Activated naive CD4-positive, alpha-beta T cell treated with anti-CD3 and anti-CD28 coated beads for 36 hours (primary cell): Measurements from ENCODE around the gene SLC26A2. TPM values are rescaled to one million over a fixed set of nuclear protein-coding genes. Genes with fewer than 3 reads are reported as not detected.

ENCODE experiments used
- CTCF ChIA-PET: fragments of 350-600 bp; sonication (Branson Sonifier 250); formaldehyde crosslinking; loops from one replicate; lab custom pipeline; 2021; ENCODE audit warnings: antibody characterized with exemption; lab: Charles Lee
- DNase-seq: peaks from one replicate; pipeline ENCODE4 v3.0.0-alpha.2; 2020
- H3K27ac Mint-ChIP-seq: one replicate; pipeline ENCODE4 v1.8.0; 2021; ENCODE audit warnings: mild to moderate bottlenecking, mixed read lengths
- H3K27me3 Mint-ChIP-seq: one replicate; pipeline ENCODE4 v1.8.0; 2021; ENCODE audit warnings: low read depth, mixed read lengths
- H3K36me3 Mint-ChIP-seq: one replicate; pipeline ENCODE4 v1.8.0; 2021; ENCODE audit warnings: low read depth, mixed read lengths
- H3K4me1 Mint-ChIP-seq: one replicate; pipeline ENCODE4 v1.8.0; 2021; ENCODE audit warnings: low read depth, mixed read lengths
- H3K4me3 Mint-ChIP-seq: one replicate; pipeline ENCODE4 v1.8.0; 2021; ENCODE audit warnings: mild to moderate bottlenecking, moderate library complexity, mixed read lengths
- H3K9me3 Mint-ChIP-seq: one replicate; pipeline ENCODE4 v1.8.0; 2021; ENCODE audit warnings: mixed read lengths
- intact Hi-C: fragments of 100-400 bp; cut with micrococcal nuclease; formaldehyde crosslinking; loops from one replicate; pipeline ENCODE4 v1.15.1; 2023
- total RNA-seq, 2 experiments: library from RNA; stranded (reverse); gene quantifications; one replicate each; pipeline ENCODE4 v1.2.3, GENCODE V29; 2021

Gene SLC26A2
- total RNA-seq = 1 to 10 TPM; 3.5 to 3.7 TPM

GRCh38 chr5:149960272-149961185, at the start of gene SLC26A2:
TSS of gene SLC26A2 (plus strand) at chr5:149960758. CDS start at chr5:149977653, 16,895 bp downstream.
- H3K27ac Mint-ChIP-seq = peak within 1 kb of the TSS; percentile 100
- H3K4me3 Mint-ChIP-seq = peak within 1 kb of the TSS; percentile 98
- CTCF ChIA-PET = interaction anchor here (0.5 to 3.0 kb wide), 16 partner anchors 11 to 1373 kb away, joined by 3 to 50 read pairs (median 3); no protein-coding TSS in a partner anchor
- H3K27me3 Mint-ChIP-seq = no peaks in the 10 kb centered on the region
- peak; percentile 97 for DNase-seq
- H3K36me3 Mint-ChIP-seq = peaks cover 2% of the 10 kb centered on the region
- peaks cover 30% of the 10 kb centered on the region for H3K4me1 Mint-ChIP-seq
- no peaks in the 10 kb centered on the region for H3K9me3 Mint-ChIP-seq
- intact Hi-C loops = loop anchor here (1.0 to 10.0 kb wide), 8 partner anchors 40 to 616 kb away; partner anchors contain the start of genes CD74, GRPEL2, HMGXB3 and TCOF1

GRCh38 chr5:149911031-149911430, 49.5 kb upstream of the SLC26A2 start:
- H3K36me3 Mint-ChIP-seq = no peaks in the 10 kb centered on the region
- CTCF ChIA-PET = interaction anchor here (0.6 to 0.8 kb wide), 2 partner anchors 81 to 208 kb away, joined by 4 read pairs; no protein-coding TSS in a partner anchor
- H3K27me3 Mint-ChIP-seq = peaks cover 16% of the 10 kb centered on the region
- no peak for DNase-seq
- H3K4me1 Mint-ChIP-seq = no peaks in the 10 kb centered on the region
- no peak overlapping the region for H3K27ac Mint-ChIP-seq
- intact Hi-C loops = no loop called here
- H3K9me3 Mint-ChIP-seq = no peaks in the 10 kb centered on the region
- no peak overlapping the region for H3K4me3 Mint-ChIP-seq

- intact Hi-C loops = no loop called here
- no peak overlapping the region for H3K4me3 Mint-ChIP-seq
- CTCF ChIA-PET = interaction anchor here (1.2 kb wide), 1 partner anchor 99 kb away, joined by 4 read pairs; no protein-coding TSS in a partner anchor
- no peaks in the 10 kb centered on the region for H3K36me3 Mint-ChIP-seq
- H3K9me3 Mint-ChIP-seq = no peaks in the 10 kb centered on the region
- no peak for DNase-seq
- H3K4me1 Mint-ChIP-seq = no peaks in the 10 kb centered on the region
- no peak overlapping the region for H3K27ac Mint-ChIP-seq
- H3K27me3 Mint-ChIP-seq = peaks cover 18% of the 10 kb centered on the region
Measured at GRCh38 chr5:149912226-149912871, 48.2 kb upstream of the SLC26A2 start.

DNA sequence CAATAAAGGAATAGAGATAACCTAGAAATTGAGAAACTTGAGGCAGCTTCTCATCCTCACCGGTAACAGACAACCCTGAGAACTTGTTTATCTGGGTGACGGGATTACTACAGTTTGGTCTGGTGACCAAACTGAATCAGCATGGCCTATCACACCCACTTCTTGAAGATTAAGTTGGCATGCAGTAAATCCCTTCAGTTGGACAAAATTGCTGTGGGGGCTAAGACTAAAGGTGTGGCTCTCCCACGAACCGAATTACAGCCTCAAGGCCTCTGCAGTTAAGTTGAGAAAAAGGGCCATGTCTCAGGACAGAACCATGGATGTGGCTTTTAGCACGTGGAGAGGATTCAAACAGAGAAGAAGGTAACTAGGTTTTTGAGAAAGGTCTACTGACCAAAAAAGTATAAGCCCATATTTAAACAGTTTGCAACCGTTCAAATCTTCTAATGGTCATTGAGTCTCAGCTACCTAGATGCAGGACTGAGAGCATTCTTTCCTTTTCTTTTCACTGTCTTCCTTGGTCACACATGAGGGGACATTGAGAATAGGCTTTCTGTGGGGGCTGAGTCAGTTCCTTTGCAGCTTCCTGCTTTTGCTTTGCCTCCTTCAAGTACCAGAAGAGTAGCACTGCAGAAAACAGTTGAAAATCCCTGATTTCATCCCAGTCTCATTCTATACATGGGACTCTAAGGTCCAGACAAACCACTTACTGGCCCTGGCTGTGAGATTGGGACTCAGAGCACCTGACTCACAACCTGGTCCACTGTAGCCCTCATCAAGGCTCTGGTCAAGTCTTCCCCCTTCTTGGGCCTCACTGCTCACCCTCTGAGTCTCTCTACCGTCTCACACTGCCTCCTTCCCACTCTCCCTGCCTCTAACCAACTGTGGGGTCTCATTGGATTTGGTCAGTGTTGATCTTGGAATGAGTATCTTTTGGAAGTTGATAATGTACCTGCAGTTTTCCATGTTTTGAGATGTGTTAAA, 46.8 kb upstream of the SLC26A2 start:
- no peak overlapping the region for H3K4me3 Mint-ChIP-seq
- no peaks in the 10 kb centered on the region for H3K4me1 Mint-ChIP-seq
- H3K27me3 Mint-ChIP-seq = peaks cover 18% of the 10 kb centered on the region
- no peak overlapping the region for H3K27ac Mint-ChIP-seq
- no peak for DNase-seq
- H3K9me3 Mint-ChIP-seq = no peaks in the 10 kb centered on the region
- CTCF ChIA-PET = interaction anchor here (0.7 to 1.2 kb wide), 2 partner anchors 22 to 100 kb away, joined by 3 to 4 read pairs; no protein-coding TSS in a partner anchor
- no peaks in the 10 kb centered on the region for H3K36me3 Mint-ChIP-seq
- intact Hi-C loops = no loop called here

DNA sequence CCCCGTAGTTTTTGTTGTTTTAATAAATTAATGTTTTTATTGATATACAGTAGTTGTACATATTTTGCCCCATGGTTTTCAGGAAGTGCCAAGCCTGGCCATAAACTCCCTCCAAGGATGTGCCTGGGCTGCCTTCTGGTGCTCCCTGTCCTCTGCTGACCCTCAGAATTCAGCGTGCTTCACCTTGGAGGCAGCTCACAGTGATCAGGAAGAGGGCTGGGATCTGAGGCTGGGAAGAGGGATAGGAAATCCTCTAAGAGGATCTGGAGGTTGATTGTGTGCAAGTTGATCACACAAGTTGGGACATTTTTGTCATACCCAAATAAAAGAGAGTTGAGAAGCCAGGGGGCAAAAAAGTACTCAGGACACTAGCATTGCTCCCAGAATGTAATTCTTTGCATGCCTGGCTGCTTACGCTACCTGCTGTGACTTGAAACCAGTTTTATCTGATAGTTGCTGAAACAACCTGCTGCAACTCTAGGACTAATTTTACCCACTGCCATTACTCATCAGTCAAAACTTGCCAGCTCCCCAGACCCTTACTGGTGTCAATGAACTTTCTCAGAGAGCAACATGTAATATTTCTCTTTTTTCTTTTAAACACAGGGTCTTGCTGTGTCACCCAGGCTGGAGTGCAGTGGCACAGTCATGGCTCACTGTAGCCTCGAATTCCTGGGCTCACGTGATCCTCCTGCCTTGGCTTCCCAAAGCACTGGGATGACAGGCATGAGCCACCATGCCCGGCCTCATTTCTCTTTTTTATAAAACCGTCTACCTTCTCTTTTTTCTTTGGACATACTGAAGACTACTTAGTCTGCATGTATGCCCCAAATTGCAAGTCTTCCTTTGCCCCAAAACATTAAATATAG, 44.9 kb upstream of the SLC26A2 start:
- H3K4me3 Mint-ChIP-seq = no peak overlapping the region
- intact Hi-C loops = no loop called here
- DNase-seq = no peak
- CTCF ChIA-PET = interaction anchor here (1.6 kb wide), 1 partner anchor 12 kb away, joined by 5 read pairs; no protein-coding TSS in a partner anchor
- H3K36me3 Mint-ChIP-seq = no peaks in the 10 kb centered on the region
- peaks cover 11% of the 10 kb centered on the region for H3K27me3 Mint-ChIP-seq
- no peak overlapping the region for H3K27ac Mint-ChIP-seq
- no peaks in the 10 kb centered on the region for H3K9me3 Mint-ChIP-seq
- H3K4me1 Mint-ChIP-seq = no peaks in the 10 kb centered on the region

GRCh38 chr5:149916334-149917072, 44.1 kb upstream of the SLC26A2 start:
- Mint-ChIP-seq H3K27me3 (peaks cover 7% of the 10 kb centered on the region), H3K9me3 (no peaks in the 10 kb centered on the region), H3K4me3 (no peak overlapping the region), H3K27ac (no peak overlapping the region), H3K4me1 (peaks cover 1% of the 10 kb centered on the region), H3K36me3 (no peaks in the 10 kb centered on the region)
- intact Hi-C loops = no loop called here
- DNase-seq = no peak
- CTCF ChIA-PET = interaction anchor here (1.6 kb wide), 1 partner anchor 11 kb away, joined by 5 read pairs; no protein-coding TSS in a partner anchor

DNA sequence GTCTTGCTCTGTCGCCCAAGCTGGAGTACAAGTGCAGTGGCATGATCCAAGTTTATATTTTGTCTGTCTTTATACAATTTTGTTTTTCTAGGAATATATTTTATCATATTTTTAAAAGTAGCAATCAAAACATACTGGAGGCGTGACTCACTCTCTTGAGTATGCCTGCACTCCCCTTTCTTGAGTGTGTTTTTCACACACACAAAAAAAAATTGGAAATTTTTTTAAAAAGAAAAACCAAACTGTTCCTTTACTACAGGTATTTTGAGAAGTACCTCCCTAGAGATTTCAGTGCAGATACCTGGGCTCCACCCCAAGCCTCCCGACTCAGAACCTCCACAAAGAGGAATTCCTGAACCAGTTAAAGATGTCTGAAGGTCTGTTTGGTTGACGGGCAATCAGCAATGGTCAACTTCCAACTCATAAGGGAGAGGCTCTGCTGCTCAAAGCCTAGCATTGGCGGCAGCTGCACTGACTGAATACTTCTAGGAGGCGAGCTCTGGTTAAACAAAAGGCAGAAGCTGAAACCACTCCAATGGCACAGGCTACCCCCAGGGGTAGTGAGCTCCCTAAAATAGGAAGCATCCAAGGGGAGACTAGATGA, 43.4 kb upstream of the SLC26A2 start:
- no peaks in the 10 kb centered on the region for H3K9me3 Mint-ChIP-seq
- H3K36me3 Mint-ChIP-seq = no peaks in the 10 kb centered on the region
- no peak overlapping the region for H3K4me3 Mint-ChIP-seq
- intact Hi-C loops = no loop called here
- H3K4me1 Mint-ChIP-seq = peaks cover 2% of the 10 kb centered on the region
- CTCF ChIA-PET = interaction anchor here (1.6 kb wide), 1 partner anchor 10 kb away, joined by 5 read pairs; no protein-coding TSS in a partner anchor
- DNase-seq = no peak
- H3K27ac Mint-ChIP-seq = no peak overlapping the region
- peaks cover 4% of the 10 kb centered on the region for H3K27me3 Mint-ChIP-seq

- H3K9me3 Mint-ChIP-seq = no peaks in the 10 kb centered on the region
- no peak for DNase-seq
- no peak overlapping the region for H3K4me3 Mint-ChIP-seq
- no peak overlapping the region for H3K27ac Mint-ChIP-seq
- H3K27me3 Mint-ChIP-seq = peaks cover 2% of the 10 kb centered on the region
- H3K36me3 Mint-ChIP-seq = no peaks in the 10 kb centered on the region
- peaks cover 2% of the 10 kb centered on the region for H3K4me1 Mint-ChIP-seq
- intact Hi-C loops = no loop called here
- CTCF ChIA-PET = no interaction called here
Measured at GRCh38 chr5:149921597-149921996, 39.0 kb upstream of the SLC26A2 start.

DNA sequence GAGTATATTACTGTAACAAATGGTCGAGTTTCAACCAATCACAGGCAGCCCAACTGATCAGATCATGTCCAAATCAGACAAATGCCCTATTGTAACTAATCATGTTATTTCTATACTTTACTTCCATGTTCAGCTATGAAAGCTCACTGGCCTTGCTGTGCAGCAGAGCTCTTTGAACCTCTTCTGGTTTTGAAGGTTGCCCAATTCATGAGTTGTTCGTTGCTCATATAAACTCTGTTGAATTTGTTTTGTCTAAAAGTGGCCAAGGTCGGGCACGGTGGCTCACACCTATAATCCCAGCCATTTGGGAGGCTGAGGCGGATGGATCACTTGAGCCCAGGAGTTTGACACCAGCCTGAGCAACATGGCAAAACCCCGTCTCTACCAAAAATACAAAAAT, 37.6 kb upstream of the SLC26A2 start:
- no peak overlapping the region for H3K4me3 Mint-ChIP-seq
- DNase-seq = no peak
- H3K27me3 Mint-ChIP-seq = no peaks in the 10 kb centered on the region
- H3K9me3 Mint-ChIP-seq = no peaks in the 10 kb centered on the region
- H3K27ac Mint-ChIP-seq = no peak overlapping the region
- intact Hi-C loops = no loop called here
- H3K4me1 Mint-ChIP-seq = peaks cover 2% of the 10 kb centered on the region
- H3K36me3 Mint-ChIP-seq = no peaks in the 10 kb centered on the region
- CTCF ChIA-PET = no interaction called here

- intact Hi-C loops = no loop called here
- H3K27me3 Mint-ChIP-seq = peaks cover 2% of the 10 kb centered on the region
- peaks cover 2% of the 10 kb centered on the region for H3K4me1 Mint-ChIP-seq
- H3K27ac Mint-ChIP-seq = no peak overlapping the region
- no peak for DNase-seq
- H3K4me3 Mint-ChIP-seq = no peak overlapping the region
- no peaks in the 10 kb centered on the region for H3K9me3 Mint-ChIP-seq
- CTCF ChIA-PET = no interaction called here
- no peaks in the 10 kb centered on the region for H3K36me3 Mint-ChIP-seq
Measured at GRCh38 chr5:149924486-149924885, 36.1 kb upstream of the SLC26A2 start.
